ENCODE measurements around the gene PTCH2.
A peak's percentile ranks its signal among the peaks of the same experiment; 100 is the strongest.

PTCH2 gene

DNA sequence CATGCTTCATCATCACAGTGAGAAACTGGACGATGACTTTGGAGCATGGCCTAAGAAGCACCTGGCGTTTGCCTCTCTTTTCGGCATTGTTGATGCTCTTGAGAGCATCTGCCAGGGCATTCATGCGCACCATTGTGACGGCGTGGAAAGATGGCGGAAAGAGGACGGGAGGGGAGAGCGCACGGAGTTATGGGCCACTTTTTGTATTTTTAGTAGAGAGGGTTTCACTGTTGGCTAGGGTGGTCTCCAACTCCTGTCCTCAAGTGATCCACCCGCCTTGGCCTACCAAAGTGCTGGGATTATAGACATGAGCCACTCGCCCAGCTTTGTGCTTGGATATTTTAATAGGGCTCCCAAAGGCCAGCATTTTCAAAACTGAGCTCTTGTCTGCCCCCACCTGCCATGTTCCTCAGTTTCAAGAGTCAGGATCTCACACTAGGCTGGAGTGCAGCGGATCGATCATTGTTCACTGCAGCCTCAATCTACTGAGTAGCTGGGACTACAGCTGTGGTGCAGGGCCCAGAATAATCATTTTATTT, 62.4 kb downstream of the PTCH2 start:
- no peak for DNase-seq (ENCODE audit: low read depth in 2 of 3, low spot score in 1 of 3)

DNA sequence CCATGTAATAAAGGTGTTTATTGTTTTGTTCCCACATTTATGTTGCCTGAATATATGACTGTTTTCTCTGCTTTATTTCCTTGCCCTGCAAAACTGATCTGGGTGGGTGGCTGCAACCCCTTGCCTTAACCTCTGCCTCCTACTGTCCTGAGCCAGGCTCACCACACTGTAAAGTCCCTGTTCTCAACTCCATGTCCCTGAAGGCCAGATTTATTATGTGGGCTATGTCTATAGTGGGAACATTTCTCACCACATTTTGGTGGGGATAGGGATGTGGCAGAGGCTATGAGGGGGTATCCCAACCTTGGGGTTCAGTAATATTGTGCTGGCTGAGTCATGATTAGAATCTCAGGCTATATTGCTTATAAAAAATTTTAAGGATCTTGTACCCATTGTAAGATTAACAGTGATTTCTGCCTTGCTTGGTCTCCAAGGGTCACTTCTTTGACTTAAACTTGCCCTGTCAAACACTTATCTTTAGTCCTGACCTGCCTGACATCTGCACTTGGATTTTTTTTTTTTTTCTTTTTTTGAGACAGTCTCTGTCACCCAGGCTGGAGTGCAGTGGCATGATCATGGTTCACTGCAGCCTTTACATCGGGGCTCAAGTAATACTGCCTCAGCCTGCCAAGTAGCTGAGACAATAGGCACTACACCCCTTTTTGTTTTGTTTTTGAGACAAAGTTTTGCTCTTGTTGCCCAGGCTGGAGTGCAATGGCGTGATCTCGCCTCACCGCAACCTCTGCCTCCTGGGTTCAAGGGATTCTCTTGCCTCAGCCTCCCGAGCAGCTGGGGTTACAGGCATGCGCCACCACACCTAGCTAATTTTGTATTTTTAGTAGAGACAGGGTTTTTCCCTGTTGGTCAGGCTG, 64.1 kb downstream of the PTCH2 start:
- no peak for DNase-seq (ENCODE audit: low read depth in 2 of 3, low spot score in 1 of 3)

DNA sequence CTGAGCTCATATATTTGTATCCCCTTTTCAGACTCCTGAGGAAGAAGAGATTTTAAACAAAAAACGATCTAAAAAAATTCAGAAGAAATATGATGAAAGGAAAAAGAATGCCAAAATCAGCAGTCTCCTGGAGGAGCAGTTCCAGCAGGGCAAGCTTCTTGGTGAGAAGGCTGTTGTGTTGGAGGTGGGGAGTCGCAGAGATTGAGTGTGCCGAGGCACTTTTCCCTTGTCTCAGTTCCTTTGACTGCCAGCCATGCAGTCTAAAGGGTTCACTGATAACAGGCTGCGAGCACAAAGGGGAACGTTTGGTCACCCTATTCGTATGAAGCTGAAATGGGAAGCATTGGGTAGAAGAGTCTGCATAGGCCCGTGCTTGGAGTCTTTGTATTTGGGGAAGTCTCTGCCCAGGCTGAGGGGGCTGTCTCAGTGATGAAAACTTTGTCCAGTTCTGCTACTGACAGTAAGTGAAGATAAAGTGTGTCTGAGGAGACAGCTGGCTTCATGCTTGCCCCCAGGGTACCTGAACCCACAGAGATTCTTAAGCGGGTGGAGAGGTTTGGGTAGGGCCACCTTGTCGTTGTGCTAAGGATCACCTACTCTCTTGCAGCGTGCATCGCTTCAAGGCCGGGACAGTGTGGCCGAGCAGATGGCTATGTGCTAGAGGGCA, 65.0 kb downstream of the PTCH2 start:
- no peak for DNase-seq (ENCODE audit: low read depth in 2 of 3, low spot score in 1 of 3)

DNA sequence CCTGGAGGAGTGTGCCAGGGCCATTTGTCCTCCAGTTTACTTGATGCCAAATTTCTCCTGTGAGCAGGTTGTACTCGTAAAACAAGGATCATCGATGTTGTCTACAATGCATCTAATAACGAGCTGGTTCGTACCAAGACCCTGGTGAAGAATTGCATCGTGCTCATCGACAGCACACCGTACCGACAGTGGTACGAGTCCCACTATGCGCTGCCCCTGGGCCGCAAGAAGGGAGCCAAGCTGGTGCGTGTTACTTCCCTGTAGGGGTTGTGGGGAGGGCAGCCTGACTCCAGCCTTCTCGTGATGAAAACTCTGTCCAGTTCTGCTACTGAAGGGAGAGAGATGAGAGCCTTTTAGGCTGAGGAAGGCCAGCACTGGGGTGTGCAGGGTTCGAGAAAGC, 65.5 kb downstream of the PTCH2 start:
- DNase-seq (ENCODE audit: low read depth in 2 of 3, low spot score in 1 of 3) = no peak

DNA sequence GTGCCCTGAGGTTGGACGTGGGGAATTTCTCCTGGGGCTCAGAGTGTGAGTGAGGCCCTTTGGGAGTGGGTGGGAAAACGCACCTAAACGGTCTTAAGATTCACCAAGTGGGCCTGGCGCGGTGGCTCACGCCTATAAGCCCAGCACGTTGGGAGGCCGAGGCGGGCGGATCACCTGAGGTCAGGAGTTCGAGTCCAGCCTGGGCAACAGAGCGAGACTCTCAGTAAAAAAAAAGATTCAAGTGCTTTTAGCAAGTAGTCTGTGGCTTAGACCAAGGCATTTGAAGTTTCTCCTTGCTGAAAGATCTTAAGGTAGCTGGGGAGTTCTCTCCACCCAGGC, 66.4 kb downstream of the PTCH2 start:
- DNase-seq (ENCODE audit: low read depth in 2 of 3, low spot score in 1 of 3) = no peak

DNA sequence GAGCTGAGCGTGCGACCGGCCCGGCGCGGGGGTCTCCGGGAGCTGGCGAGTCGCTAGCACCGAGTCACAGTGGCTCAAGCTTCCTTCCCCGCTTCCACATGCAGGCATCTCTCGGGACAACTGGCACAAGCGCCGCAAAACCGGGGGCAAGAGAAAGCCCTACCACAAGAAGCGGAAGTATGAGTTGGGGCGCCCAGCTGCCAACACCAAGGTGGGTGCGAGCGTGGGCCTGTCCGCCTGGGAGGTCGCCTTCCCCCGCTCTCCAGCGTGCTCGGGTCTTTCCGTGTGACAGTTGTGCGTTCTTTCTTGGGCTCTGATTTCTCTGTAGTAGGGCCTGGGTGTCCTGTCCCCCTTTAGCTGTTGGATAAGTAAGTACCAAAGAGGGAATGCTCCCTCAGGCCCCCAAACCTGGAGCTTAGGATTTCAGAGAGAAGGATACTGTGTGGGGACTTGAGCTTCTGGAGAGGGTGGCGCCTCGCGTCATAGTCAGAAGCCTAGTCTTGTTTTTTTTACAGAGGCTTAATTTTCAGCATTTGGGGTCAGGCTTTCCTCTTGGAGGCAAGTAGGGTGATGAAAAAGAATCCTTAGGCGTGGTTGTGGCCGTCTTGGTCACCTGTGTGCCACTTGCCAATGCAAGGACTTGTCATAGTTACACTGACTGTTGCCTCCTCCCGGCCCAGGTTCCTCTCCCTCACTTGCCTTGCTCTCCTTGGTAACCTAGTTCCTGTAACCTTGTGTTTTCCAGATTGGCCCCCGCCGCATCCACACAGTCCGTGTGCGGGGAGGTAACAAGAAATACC, 66.9 kb downstream of the PTCH2 start:
- DNase-seq (ENCODE audit: low read depth in 2 of 3, low spot score in 1 of 3) = no peak

DNA sequence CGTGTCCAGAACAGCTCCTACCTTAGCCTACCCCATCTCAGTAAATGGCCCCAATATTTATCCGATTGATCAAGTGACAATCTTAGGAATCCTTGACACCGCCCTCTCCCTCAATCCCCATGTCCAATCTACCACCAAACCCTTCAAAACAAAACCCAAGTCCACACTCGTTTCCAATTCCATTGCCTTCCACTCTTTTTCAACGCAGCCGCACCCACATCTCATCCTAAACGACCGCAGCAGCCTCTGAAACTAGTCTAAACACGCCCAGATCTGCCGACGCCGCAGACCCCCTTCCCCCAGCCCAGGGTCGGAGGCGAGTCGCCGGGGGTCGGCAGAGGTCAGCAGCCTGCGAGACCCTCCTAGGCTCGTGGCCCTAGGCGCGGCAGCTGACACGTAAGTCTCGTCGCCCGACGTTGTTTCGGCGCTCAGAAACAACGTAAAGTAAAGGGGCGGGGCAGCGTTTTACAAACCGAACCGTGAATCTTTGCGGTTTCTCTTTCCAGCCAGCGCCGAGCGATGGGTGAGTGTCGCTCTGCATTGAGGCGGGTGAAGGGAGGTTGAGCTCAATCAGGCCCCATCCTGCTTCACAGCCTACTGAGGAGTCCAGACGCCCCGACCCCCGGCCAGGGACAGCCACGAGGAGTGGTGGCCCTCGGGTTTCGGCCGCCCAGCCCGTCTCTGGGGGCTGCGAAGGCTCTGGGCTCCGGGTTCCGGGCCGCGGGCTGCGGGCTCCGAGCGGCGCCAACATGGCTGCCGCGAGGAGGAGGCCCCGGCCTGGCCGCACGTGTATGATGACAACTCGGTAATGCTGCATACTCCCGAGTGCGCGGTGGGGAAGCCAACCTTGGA, 67.7 kb downstream of the PTCH2 start, which contains the start of gene RPS8:
Gene RPS8, plus strand, starts transcription at position 463 of the 852 bp plus-strand sequence. Its CDS starts 57 bp downstream, at position 520.
- DNase-seq (ENCODE audit: low read depth in 2 of 3, low spot score in 1 of 3) = peak; percentile 82 to 90 (median 85)
